ENCODE data around the gene EMC7.
"Not testable (repeated sequence)": the region's sequence is repeated elsewhere in the genome, so short reads cannot be mapped to it uniquely, and the experiment has no call there.

DNA sequence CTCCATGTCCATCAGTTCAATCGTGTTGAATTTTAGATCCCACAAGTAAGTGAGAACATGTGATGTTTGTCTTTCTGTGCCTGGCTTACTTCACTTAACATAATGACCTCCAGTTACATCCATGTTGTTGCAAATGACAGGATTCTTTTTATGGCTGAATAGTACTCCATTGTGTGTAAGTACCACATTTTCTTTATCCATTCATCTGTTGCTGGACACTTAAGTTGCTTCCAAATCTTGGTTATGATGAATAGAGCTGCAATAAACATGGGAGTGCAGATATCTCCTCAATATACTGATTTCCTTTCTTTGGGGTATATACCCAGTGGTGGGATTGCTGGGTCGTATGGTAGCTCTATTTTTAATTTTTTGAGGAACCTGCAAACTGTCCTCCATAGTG is 18.8 kb upstream of the EMC7 start:
- not testable (repeated sequence) for TF ChIP-seq NR3C1 (CRISPR knock-in tag; conservative IDR thresholded peaks at IDR 0.05; ENCODE audit: low read depth); SMAD3 (CRISPR knock-in tag; IDR thresholded peaks at IDR 0.05; ENCODE audit: borderline replicate concordance); SP1 (CRISPR knock-in tag; conservative IDR thresholded peaks at IDR 0.05); TEAD1 (CRISPR knock-in tag; IDR thresholded peaks at IDR 0.05); NR1H2 (CRISPR knock-in tag; IDR thresholded peaks at IDR 0.05)
- TF ChIP-seq, protein P1, sequence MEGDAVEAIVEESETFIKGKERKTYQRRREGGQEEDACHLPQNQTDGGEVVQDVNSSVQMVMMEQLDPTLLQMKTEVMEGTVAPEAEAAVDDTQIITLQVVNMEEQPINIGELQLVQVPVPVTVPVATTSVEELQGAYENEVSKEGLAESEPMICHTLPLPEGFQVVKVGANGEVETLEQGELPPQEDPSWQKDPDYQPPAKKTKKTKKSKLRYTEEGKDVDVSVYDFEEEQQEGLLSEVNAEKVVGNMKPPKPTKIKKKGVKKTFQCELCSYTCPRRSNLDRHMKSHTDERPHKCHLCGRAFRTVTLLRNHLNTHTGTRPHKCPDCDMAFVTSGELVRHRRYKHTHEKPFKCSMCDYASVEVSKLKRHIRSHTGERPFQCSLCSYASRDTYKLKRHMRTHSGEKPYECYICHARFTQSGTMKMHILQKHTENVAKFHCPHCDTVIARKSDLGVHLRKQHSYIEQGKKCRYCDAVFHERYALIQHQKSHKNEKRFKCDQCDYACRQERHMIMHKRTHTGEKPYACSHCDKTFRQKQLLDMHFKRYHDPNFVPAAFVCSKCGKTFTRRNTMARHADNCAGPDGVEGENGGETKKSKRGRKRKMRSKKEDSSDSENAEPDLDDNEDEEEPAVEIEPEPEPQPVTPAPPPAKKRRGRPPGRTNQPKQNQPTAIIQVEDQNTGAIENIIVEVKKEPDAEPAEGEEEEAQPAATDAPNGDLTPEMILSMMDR (IDR thresholded peaks at IDR 0.05), result not testable (repeated sequence)
- TF ChIP-seq, protein P2, sequence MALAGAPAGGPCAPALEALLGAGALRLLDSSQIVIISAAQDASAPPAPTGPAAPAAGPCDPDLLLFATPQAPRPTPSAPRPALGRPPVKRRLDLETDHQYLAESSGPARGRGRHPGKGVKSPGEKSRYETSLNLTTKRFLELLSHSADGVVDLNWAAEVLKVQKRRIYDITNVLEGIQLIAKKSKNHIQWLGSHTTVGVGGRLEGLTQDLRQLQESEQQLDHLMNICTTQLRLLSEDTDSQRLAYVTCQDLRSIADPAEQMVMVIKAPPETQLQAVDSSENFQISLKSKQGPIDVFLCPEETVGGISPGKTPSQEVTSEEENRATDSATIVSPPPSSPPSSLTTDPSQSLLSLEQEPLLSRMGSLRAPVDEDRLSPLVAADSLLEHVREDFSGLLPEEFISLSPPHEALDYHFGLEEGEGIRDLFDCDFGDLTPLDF (CRISPR knock-in tag; IDR thresholded peaks at IDR 0.05), result not testable (repeated sequence)

Data from WTC11 (cell line).